GM19240 (cell line): Measurements from ENCODE around the gene PCNA.

Experiments used
- DNase-seq: peaks from one replicate; pipeline ENCODE4 v3.0.0; 2011; ENCODE audit warnings: low spot score; ENCODE audit not compliant: insufficient read length

The PCNA gene

GRCh38 chr20:5067877-5068645, 51.7 kb downstream of the PCNA start:
- no peak for DNase-seq

- no peak for DNase-seq
Measured at GRCh38 chr20:5065879-5066383, 53.8 kb downstream of the PCNA start.

GRCh38 chr20:5065166-5065878, 54.4 kb downstream of the PCNA start:
- DNase-seq: no peak
